WERI-Rb-1 (cell line): ENCODE data around the gene CASQ1.

ENCODE experiments used
- DNase-seq: peaks from one replicate; pipeline ENCODE4 v3.0.0-alpha.2; 2020
- H3K27ac ChIP-seq: fragments of 250-450 bp; sonication (Bioruptor Pico); 2 replicates; pipeline ENCODE4 v1.5.1; 2020; ENCODE audit warnings: mild to moderate bottlenecking, moderate library complexity
- H3K27me3 ChIP-seq: fragments of 250-450 bp; sonication (Bioruptor Pico); 2 replicates; pipeline ENCODE4 v1.5.1; 2021; ENCODE audit warnings: mild to moderate bottlenecking, low read depth, moderate library complexity; ENCODE audit not compliant: insufficient read depth, severe bottlenecking
- H3K36me3 ChIP-seq: fragments of 250-450 bp; sonication (Bioruptor Pico); 2 replicates; pipeline ENCODE4 v1.5.1; 2020; ENCODE audit warnings: mild to moderate bottlenecking, moderate library complexity
- H3K4me3 ChIP-seq: 2 replicates; pipeline ENCODE4 v1.5.1; 2011; ENCODE audit warnings: low read depth, mild to moderate bottlenecking, control low read depth, low read length
- H3K9me3 ChIP-seq: fragments of 250-450 bp; sonication (Bioruptor Pico); 2 replicates; pipeline ENCODE4 v1.5.1; 2021; ENCODE audit warnings: mild to moderate bottlenecking, moderate library complexity; ENCODE audit not compliant: severe bottlenecking
- CTCF ChIP-seq: IDR thresholded peaks from 2 replicates; pipeline ENCODE4 v1.5.1; 2011; ENCODE audit warnings: low read depth, mild to moderate bottlenecking, control low read depth, inconsistent platforms, low read length

Gene CASQ1

GRCh38 chr1:160168609-160169369 lies 21.6 kb upstream of the CASQ1 start:
- Histone ChIP-seq H3K36me3 (no peaks in the 10 kb centered on the region), H3K27ac (no peak overlapping the region), H3K27me3 (no peaks in the 10 kb centered on the region), H3K9me3 (no peaks in the 10 kb centered on the region), H3K4me3 (no peak overlapping the region)
- TF ChIP-seq CTCF = 0 out of 2 replicates have a peak, but pooled peaks have one; percentile 16
- no peak for DNase-seq

- Histone ChIP-seq H3K4me3 (no peak overlapping the region), H3K27me3 (no peaks in the 10 kb centered on the region), H3K27ac (no peak overlapping the region), H3K36me3 (no peaks in the 10 kb centered on the region), H3K9me3 (no peaks in the 10 kb centered on the region)
- no peak for TF ChIP-seq CTCF
- DNase-seq = no peak
Measured at GRCh38 chr1:160169553-160170399, 20.6 kb upstream of the CASQ1 start.

- DNase-seq = no peak
- H3K9me3 ChIP-seq = no peaks in the 10 kb centered on the region
- no peak for TF ChIP-seq CTCF
Measured at GRCh38 chr1:160171354-160171753, 19.0 kb upstream of the CASQ1 start.

GRCh38 chr1:160171980-160172379 lies 18.4 kb upstream of the CASQ1 start:
- no peak for TF ChIP-seq CTCF
- H3K27ac ChIP-seq = no peak overlapping the region

More at GRCh38 chr1:160171354-160171753, 19.0 kb upstream of the CASQ1 start:
- no peak overlapping the region for H3K4me3 ChIP-seq
- no peaks in the 10 kb centered on the region for H3K27me3 ChIP-seq
- no peaks in the 10 kb centered on the region for H3K36me3 ChIP-seq
- no peak overlapping the region for H3K27ac ChIP-seq

GRCh38 chr1:160177231-160177630 lies 13.1 kb upstream of the CASQ1 start:
- Histone ChIP-seq H3K9me3 (no peaks in the 10 kb centered on the region), H3K4me3 (no peak overlapping the region), H3K27me3 (no peaks in the 10 kb centered on the region), H3K27ac (peak overlapping the region; percentile 63), H3K36me3 (no peaks in the 10 kb centered on the region)
- TF ChIP-seq CTCF = no peak
- peak; percentile 89 for DNase-seq

More at GRCh38 chr1:160171980-160172379, 18.4 kb upstream of the CASQ1 start:
- H3K27me3 ChIP-seq = no peaks in the 10 kb centered on the region
- DNase-seq = no peak
- H3K4me3 ChIP-seq = no peak overlapping the region
- H3K9me3 ChIP-seq = no peaks in the 10 kb centered on the region
- H3K36me3 ChIP-seq = no peaks in the 10 kb centered on the region
